Karpas-422 (cell line): Measurements from ENCODE around the gene OSGIN1. TPM values are rescaled to one million over a fixed set of nuclear protein-coding genes. Genes with fewer than 3 reads are reported as not detected.

Source experiments
- DNase-seq: peaks from one replicate; pipeline ENCODE4 v3.0.0-alpha.2; 2015
- H2AFZ ChIP-seq: fragments of 200-600 bp; sonication (generic); 2 replicates; pipeline ENCODE4 v1.6.1; 2014; ENCODE audit warnings: antibody characterized with exemption, low read length, mixed read lengths
- H3K27ac ChIP-seq: fragments of 200-600 bp; sonication (generic); 2 replicates; pipeline ENCODE4 v1.5.1; 2014; ENCODE audit warnings: mild to moderate bottlenecking, low read length, moderate library complexity
- H3K27me3 ChIP-seq: fragments of 200-600 bp; sonication (generic); 2 replicates; pipeline ENCODE4 v1.6.1; 2014; ENCODE audit warnings: low read length, mixed read lengths
- H3K36me3 ChIP-seq: fragments of 200-600 bp; sonication (generic); 2 replicates; pipeline ENCODE4 v1.6.1; 2014; ENCODE audit warnings: low read length, mixed read lengths; ENCODE audit not compliant: insufficient read depth
- H3K4me1 ChIP-seq: fragments of 200-600 bp; sonication (generic); 2 replicates; pipeline ENCODE4 v1.6.1; 2014; ENCODE audit warnings: mild to moderate bottlenecking, low read length, mixed read lengths
- H3K4me2 ChIP-seq: fragments of 200-600 bp; sonication (generic); 2 replicates; pipeline ENCODE4 v1.6.1; 2014; ENCODE audit warnings: low read length, low read depth, mild to moderate bottlenecking; ENCODE audit not compliant: poor library complexity, severe bottlenecking
- H3K4me3 ChIP-seq: fragments of 200-600 bp; sonication (generic); 2 replicates; pipeline ENCODE4 v1.5.1; 2014; ENCODE audit warnings: mild to moderate bottlenecking, antibody characterized with exemption, low read length, mixed read lengths
- H3K79me2 ChIP-seq: fragments of 200-600 bp; sonication (generic); 2 replicates; pipeline ENCODE4 v1.6.1; 2014; ENCODE audit warnings: mild to moderate bottlenecking, low read length, mixed read lengths
- H3K9ac ChIP-seq: fragments of 200-600 bp; sonication (generic); 2 replicates; pipeline ENCODE4 v1.6.0; 2014; ENCODE audit warnings: low read length
- H3K9me2 ChIP-seq: fragments of 200-600 bp; sonication (generic), shearing (Covaris generic); replicated peaks from 2 replicates; pipeline ENCODE4 v1.6.0; 2014; ENCODE audit warnings: mild to moderate bottlenecking, low read length, moderate library complexity; ENCODE audit not compliant: insufficient read depth
- H3K9me3 ChIP-seq: fragments of 300-700, 200-600 bp; sonication (generic); 2 replicates; pipeline ENCODE4 v1.6.1; 2014; ENCODE audit warnings: low read length, mixed read lengths
- H4K20me1 ChIP-seq: fragments of 200-600 bp; sonication (generic); 2 replicates; pipeline ENCODE4 v1.6.1; 2014; ENCODE audit warnings: mild to moderate bottlenecking, antibody characterized with exemption, low read length, low read depth; ENCODE audit not compliant: insufficient read depth
- total RNA-seq: library from RNA; depleted of rRNA; stranded (reverse); fragments of >200 nt; shearing (Covaris generic); gene quantifications from 2 replicates; pipeline ENCODE4 v1.2.3, GENCODE V29; 2014; ENCODE audit warnings: low replicate concordance

OSGIN1 gene
- total RNA-seq, 1 experiment from 2014 or later = not detected

DNA sequence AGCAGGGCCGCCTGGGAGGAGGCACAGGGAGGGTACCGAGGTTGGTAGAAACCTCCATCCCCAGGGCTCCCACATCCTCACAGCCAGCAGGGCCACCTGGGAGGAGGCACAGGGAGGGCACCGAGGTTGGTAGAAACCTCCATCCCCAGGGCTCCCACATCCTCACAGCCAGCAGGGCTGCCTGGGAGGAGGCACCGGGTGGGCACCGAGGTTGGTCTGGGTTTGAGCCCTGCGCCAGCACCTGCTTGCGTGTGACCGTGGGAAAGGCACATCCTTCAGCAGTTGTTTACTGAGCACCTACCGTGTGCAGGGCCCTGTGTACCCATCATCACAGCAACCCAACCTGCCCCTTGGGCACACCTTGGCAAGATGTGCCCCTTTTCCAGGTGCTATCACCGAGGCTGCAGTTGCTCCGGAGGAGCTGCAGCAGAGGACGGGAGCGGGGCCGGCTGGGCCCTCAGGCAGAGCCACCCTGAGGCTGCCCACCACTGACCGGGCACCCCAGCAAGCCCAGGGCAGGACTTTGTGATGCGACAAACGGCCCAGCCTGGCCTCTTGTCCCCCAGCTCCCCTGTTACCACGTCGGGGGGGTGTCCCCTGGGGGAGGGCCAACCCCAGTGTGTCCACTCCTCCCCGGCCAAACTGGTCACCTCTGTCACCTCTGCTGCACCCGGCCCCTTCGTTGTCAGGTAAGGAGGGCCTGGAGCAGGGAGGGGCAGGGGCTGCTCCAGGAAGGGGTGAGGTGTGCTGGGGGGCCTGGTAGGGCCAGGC lies 22.1 kb upstream of the OSGIN1 start:
- H3K4me3 ChIP-seq = no peak overlapping the region
- no peak for DNase-seq
- H3K9me2 ChIP-seq = no peaks in the 10 kb centered on the region
- H3K4me2 ChIP-seq = no peak overlapping the region
- H4K20me1 ChIP-seq = no peaks in the 10 kb centered on the region; the same call in 1 of the 2 replicates
- H2AFZ ChIP-seq = no peak overlapping the region
- H3K36me3 ChIP-seq = no peaks in the 10 kb centered on the region
- no peak overlapping the region for H3K27ac ChIP-seq
- no peaks in the 10 kb centered on the region for H3K4me1 ChIP-seq
- H3K79me2 ChIP-seq = no peaks in the 10 kb centered on the region
- H3K9ac ChIP-seq = no peak overlapping the region
- H3K9me3 ChIP-seq = no peaks in the 10 kb centered on the region
- no peaks in the 10 kb centered on the region for H3K27me3 ChIP-seq

DNA sequence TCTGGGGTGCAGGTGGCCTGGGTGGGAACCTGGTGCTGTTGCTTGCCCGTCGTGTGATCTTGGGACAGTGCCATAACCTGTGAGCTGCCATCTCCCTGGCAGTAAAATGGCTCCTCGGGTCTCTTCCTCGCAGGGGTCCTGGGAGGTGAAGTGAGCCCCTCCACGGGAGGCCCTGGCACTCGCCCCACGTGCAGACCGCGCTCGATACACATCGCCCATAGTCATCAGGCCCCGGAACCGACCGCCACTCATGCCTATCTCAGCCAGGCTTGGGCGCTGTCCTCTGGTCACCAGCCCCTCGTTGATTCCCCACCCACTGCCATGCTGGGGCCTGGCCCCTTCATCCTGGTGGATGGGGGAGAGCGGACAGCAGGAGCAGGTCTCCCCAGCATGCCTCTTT lies 21.5 kb upstream of the OSGIN1 start:
- Histone ChIP-seq H3K27ac (no peak overlapping the region), H3K27me3 (no peaks in the 10 kb centered on the region), H4K20me1 (no peaks in the 10 kb centered on the region; the same call in 1 of the 2 replicates), H3K4me2 (no peak overlapping the region), H2AFZ (no peak overlapping the region), H3K9me3 (no peaks in the 10 kb centered on the region), H3K36me3 (no peaks in the 10 kb centered on the region), H3K9ac (no peak overlapping the region), H3K79me2 (no peaks in the 10 kb centered on the region), H3K4me1 (no peaks in the 10 kb centered on the region), H3K9me2 (no peaks in the 10 kb centered on the region), H3K4me3 (no peak overlapping the region)
- no peak for DNase-seq

DNA sequence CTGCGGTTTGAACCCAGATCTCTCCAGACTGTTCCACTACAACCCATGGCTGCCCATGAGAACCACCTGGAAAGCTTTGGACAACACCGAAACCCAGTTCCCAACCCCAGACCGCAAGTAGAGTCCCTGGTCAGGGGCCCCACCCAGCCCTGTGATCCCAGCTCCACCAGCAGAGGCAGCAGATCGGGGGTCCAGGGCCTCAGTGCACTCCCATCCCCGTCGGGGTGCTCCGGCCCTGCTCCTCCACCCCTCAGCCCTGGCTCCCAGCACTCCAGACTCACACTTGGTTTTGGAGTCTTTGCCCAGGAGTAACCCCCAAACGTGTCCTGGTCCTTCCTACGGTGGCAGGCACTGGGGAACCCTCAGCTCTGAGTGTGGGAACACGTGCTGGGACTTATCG lies 20.7 kb upstream of the OSGIN1 start:
- no peak for DNase-seq
- Histone ChIP-seq H3K9me3 (no peaks in the 10 kb centered on the region), H4K20me1 (no peaks in the 10 kb centered on the region), H3K27me3 (no peaks in the 10 kb centered on the region), H3K36me3 (no peaks in the 10 kb centered on the region), H3K9me2 (no peaks in the 10 kb centered on the region), H3K27ac (no peak overlapping the region), H3K9ac (no peak overlapping the region), H2AFZ (no peak overlapping the region), H3K79me2 (no peaks in the 10 kb centered on the region), H3K4me3 (no peak overlapping the region), H3K4me2 (no peak overlapping the region), H3K4me1 (no peaks in the 10 kb centered on the region)

DNA sequence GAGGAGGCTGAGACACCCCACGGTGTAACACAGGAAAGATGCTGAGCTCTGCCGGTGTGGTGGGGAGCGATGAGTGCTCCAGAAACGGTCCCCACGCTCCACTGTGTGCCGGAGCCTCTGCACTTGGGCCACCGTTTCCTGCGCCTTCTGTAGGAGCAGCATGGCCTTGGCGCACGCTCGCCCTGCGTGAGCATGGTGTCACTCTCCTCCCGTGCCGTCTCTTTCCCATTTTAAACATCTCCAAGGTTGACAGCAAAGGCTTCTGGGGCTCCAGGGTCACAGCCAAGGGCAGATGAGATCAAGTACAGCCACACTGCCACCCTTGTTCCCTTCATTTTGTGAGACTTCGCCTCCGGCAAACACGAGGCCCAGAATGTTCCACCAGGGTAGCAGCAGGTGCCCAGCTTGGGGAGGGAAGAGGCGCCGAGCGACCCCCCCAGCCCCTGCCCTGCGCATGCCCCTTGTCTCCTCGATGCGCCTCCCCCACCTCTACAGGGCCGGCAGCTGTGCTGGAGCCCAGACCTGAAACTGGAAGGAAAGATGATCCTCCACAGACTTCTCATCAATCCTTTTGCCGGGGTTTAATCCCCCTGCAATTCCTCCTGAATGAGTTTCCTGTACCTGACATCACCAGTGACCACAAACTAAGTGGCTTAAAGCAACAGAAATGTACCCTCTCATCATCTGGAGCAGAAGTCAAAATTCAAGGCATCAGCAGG lies 19.9 kb upstream of the OSGIN1 start:
- no peak overlapping the region for H3K9ac ChIP-seq
- H3K27me3 ChIP-seq = no peaks in the 10 kb centered on the region
- no peaks in the 10 kb centered on the region for H4K20me1 ChIP-seq
- no peak overlapping the region for H2AFZ ChIP-seq
- DNase-seq = no peak
- H3K4me3 ChIP-seq = no peak overlapping the region
- H3K9me3 ChIP-seq = no peaks in the 10 kb centered on the region
- H3K4me2 ChIP-seq = no peak overlapping the region
- H3K9me2 ChIP-seq = no peaks in the 10 kb centered on the region
- H3K79me2 ChIP-seq = no peaks in the 10 kb centered on the region
- H3K4me1 ChIP-seq = no peaks in the 10 kb centered on the region
- no peaks in the 10 kb centered on the region for H3K36me3 ChIP-seq
- no peak overlapping the region for H3K27ac ChIP-seq

DNA sequence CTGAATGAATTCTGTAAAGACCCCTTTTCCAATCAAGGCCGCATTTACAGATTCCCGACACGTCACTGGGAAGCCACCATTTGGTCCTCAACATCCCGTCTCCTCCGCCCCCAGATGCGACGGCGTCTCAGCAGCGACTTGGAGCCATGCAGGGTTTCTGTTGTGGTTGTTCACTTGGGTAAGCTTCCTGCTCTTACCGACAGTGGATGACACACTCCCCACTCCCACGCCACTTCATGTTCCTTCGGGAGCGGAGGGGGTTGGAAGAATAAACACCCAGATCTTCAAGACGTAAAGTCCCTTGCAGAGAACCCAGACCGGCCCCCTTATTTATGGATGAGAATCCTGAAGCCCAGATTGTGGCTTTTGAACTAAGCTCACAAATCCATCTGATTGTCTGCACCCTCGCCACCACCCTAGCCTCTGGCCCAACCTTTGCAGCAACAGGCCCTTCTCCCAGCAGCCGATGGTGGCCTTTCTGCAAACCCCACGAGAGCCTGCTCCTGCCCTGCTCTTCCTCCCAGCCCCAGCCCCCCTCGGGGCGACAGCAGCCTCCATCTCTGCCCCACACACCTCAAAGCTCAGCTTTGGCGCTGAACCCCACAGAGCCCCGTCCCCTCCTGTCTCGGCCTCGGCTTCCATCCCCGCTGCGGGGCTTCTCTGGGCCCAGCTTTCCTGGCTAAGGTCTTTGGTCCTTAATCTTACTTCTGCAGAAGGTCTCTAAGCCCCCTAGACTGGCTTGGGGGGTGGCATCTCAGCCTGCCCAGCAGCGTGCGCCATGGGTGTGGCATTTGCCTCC lies 19.0 kb upstream of the OSGIN1 start:
- H3K27me3 ChIP-seq = no peaks in the 10 kb centered on the region
- H3K9me3 ChIP-seq = no peaks in the 10 kb centered on the region
- H2AFZ ChIP-seq = no peak overlapping the region
- H3K79me2 ChIP-seq = no peaks in the 10 kb centered on the region
- no peak for DNase-seq
- no peaks in the 10 kb centered on the region for H3K4me1 ChIP-seq
- H3K4me3 ChIP-seq = no peak overlapping the region
- no peak overlapping the region for H3K4me2 ChIP-seq
- H3K9me2 ChIP-seq = no peaks in the 10 kb centered on the region
- no peaks in the 10 kb centered on the region for H4K20me1 ChIP-seq
- H3K36me3 ChIP-seq = no peaks in the 10 kb centered on the region
- H3K9ac ChIP-seq = no peak overlapping the region
- H3K27ac ChIP-seq = no peak overlapping the region

DNA sequence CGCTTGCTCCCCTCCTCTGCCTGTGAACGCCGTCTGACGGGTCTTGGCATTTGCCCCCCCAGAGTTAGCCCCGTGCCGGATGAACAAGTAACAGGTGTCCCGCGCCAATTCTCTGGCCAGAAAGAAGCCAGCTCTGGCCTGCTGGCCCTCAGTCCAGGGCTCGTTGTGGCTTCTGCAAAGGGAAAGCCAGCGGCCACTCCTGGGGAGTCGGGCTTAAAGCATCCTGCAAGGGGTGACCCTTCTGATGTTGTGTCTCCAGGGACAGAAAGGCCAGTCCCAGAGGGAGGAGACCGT lies 18.4 kb upstream of the OSGIN1 start:
- no peak for DNase-seq
- Histone ChIP-seq H3K36me3 (no peaks in the 10 kb centered on the region), H3K9me2 (no peaks in the 10 kb centered on the region), H3K9me3 (no peaks in the 10 kb centered on the region), H4K20me1 (no peaks in the 10 kb centered on the region), H3K27me3 (no peaks in the 10 kb centered on the region), H3K4me1 (no peaks in the 10 kb centered on the region), H3K79me2 (no peaks in the 10 kb centered on the region), H3K27ac (no peak overlapping the region), H3K9ac (no peak overlapping the region), H2AFZ (no peak overlapping the region), H3K4me3 (no peak overlapping the region), H3K4me2 (no peak overlapping the region)

DNA sequence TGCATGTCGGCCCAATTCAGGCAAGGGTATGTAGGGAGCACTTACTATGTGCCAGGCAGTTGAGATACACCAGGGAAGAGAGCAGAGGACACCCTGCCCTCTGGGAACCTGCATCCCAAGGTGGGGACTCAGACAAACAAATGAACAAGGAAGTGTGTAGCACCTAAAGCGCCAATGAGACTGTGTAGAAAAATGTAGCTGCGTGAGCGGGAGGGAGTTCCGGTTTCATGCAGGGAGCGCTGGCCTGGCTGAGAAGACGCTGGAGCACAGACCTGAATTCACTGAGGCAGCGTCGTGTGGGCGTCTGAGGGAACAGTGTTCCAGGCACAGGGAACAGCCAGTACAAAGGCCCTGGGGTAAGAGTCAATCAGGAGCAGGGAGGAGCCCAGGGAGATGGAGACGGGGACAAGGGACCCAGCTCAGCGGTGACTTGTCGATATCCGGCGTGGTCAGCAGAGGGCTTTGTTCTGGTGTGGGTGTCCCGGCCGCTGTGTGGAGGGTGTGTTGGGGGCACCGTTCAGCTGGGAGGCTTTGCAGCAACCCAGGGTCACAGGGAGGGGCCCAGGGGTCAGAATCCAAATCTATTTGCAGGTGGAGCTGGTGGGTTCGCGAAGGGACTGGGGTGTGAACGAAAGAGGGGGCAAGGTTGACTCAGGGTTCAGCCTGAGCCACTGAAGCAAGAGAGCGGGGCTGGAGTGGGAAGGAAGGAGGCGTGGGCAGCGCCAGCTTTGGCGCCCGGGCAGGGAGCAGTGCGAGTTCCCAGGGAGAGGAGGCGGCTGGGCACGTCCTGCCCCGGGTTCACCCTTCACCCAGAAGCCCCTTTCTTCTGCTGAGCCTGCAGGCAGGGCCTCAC lies 17.8 kb upstream of the OSGIN1 start:
- Histone ChIP-seq H3K9ac (no peak overlapping the region), H4K20me1 (no peaks in the 10 kb centered on the region), H3K9me3 (no peaks in the 10 kb centered on the region), H3K4me1 (no peaks in the 10 kb centered on the region), H3K36me3 (no peaks in the 10 kb centered on the region), H3K4me2 (no peak overlapping the region), H3K27ac (no peak overlapping the region), H3K79me2 (no peaks in the 10 kb centered on the region), H3K9me2 (no peaks in the 10 kb centered on the region), H2AFZ (no peak overlapping the region), H3K27me3 (no peaks in the 10 kb centered on the region), H3K4me3 (no peak overlapping the region)
- no peak for DNase-seq
